DND-41 (cell line): ENCODE results near the gene DRGX.

ENCODE experiments used
- ATAC-seq: fragments of 200-7000 bp; cut with Tn5 transposase; 3 replicates; pipeline ENCODE4 v1.9.1; 2021; ENCODE audit warnings: low read depth; ENCODE audit not compliant: insufficient read depth
- DNase-seq: peaks from one replicate; pipeline ENCODE4 v3.0.0-alpha.2; 2020
- H2AFZ ChIP-seq: 2 replicates; pipeline ENCODE4 v1.6.0; 2012; ENCODE audit warnings: low read depth, low read length
- H3K27ac ChIP-seq: 2 replicates; pipeline ENCODE4 v1.5.1; 2012; ENCODE audit warnings: low read length, inconsistent platforms
- H3K27me3 ChIP-seq: fragments of 200-600 bp; sonication (generic); 2 replicates; pipeline ENCODE4 v1.6.0; 2012; ENCODE audit warnings: low read length, mild to moderate bottlenecking, inconsistent platforms; ENCODE audit not compliant: insufficient read depth, poor library complexity
- H3K36me3 ChIP-seq: 2 replicates; pipeline ENCODE4 v1.5.1; 2012; ENCODE audit warnings: low read length, inconsistent platforms; ENCODE audit not compliant: insufficient read depth
- H3K4me1 ChIP-seq: 2 replicates; pipeline ENCODE4 v1.5.1; 2012; ENCODE audit warnings: mild to moderate bottlenecking, low read length; ENCODE audit not compliant: insufficient read depth
- H3K4me2 ChIP-seq: 2 replicates; pipeline ENCODE4 v1.6.0; 2012; ENCODE audit warnings: mild to moderate bottlenecking, moderate library complexity, low read length, inconsistent platforms; ENCODE audit not compliant: insufficient read depth
- H3K4me3 ChIP-seq, 2 experiments: fragments of 200-600 bp in 1 of 2; shearing (Covaris generic) in 1 of 2; 2 replicates each; pipeline ENCODE4 v1.5.1; 2012 to 2016; ENCODE audit warnings: inconsistent platforms in 2 of 2, low read length in 2 of 2, mild to moderate bottlenecking in 2 of 2, low read depth in 1 of 2, moderate library complexity in 1 of 2
- H3K79me2 ChIP-seq: 2 replicates; pipeline ENCODE4 v1.6.0; 2012; ENCODE audit warnings: low read length, inconsistent platforms; ENCODE audit not compliant: insufficient read depth
- H3K9ac ChIP-seq: 2 replicates; pipeline ENCODE4 v1.6.0; 2012; ENCODE audit warnings: low read depth, mild to moderate bottlenecking, inconsistent platforms, low read length, moderate library complexity
- H3K9me3 ChIP-seq: 2 replicates; pipeline ENCODE4 v1.5.1; 2012; ENCODE audit warnings: low read length, moderate library complexity, mild to moderate bottlenecking, inconsistent platforms; ENCODE audit not compliant: insufficient read depth, severe bottlenecking
- H4K20me1 ChIP-seq: 2 replicates; pipeline ENCODE4 v1.6.0; 2012; ENCODE audit warnings: low read length; ENCODE audit not compliant: insufficient read depth
- CTCF ChIP-seq: IDR thresholded peaks from 2 replicates; pipeline ENCODE4 v1.5.1; 2012; ENCODE audit warnings: borderline replicate concordance, low read length, moderate library complexity, mild to moderate bottlenecking; ENCODE audit not compliant: poor library complexity, severe bottlenecking; ENCODE audit errors: extremely low read depth
- EZH2 ChIP-seq: IDR thresholded peaks from 3 replicates; pipeline ENCODE4 v1.6.1; 2012; ENCODE audit warnings: borderline replicate concordance, low read depth, mild to moderate bottlenecking, moderate library complexity, low read length, inconsistent platforms; ENCODE audit not compliant: severe bottlenecking

The DRGX gene

GRCh38 chr10:49370326-49371100 is 25.4 kb downstream of the DRGX start:
- Histone ChIP-seq H3K27ac (no peak overlapping the region), H3K9me3 (no peaks in the 10 kb centered on the region), H3K9ac (no peak overlapping the region), H3K4me1 (no peaks in the 10 kb centered on the region), H3K36me3 (no peaks in the 10 kb centered on the region), H2AFZ (no peak overlapping the region), H3K27me3 (peaks cover 3% of the 10 kb centered on the region), H4K20me1 (no peaks in the 10 kb centered on the region), H3K4me3 (no peak overlapping the region), H3K79me2 (no peaks in the 10 kb centered on the region), H3K4me2 (no peak overlapping the region)
- DNase-seq, result no peak
- no peak for ATAC-seq
- TF ChIP-seq EZH2 (no peak), CTCF (no peak)

DNA sequence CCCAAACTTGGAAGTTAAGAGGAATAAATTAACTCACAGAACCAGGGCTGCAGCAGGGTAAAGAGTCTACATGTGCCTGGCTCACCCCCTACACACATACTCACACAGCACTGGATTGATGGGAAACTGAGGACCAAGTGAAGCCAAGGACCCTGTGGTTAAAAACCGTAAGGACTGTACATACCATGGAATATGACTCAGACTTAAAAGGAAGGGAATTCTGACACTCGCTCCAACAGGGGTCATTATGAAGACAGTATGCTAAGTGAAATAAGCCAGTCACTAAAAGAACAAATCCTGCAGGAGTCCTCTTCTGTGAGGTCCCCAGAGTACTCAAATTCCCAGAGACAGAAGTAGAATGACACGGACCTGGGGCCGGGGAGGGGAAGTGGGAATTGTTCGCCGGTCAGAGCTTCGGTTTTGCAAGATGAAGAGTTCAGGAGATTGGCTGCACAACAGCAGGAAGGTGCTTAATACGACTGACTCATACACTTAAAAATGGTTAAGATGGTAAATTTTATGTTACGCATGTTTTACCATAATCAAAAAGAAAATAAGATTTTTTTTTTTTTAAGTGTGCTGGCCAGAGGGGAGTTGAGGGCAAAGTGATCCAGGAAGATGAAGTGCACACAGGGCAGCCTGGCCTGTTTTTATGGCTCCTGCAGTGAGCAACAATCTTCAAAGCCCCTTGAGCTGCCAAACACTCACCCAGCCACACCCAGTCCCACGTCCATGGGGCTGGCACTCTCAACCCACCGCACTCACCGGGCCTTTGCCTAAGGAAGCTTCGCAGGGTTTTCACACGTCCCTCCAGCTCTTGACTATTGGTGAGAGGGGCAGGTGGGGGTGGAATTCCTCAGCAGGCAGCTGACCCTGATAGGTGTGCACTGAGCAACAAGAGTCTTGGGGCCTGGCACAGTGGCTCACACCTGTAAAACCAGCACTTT is 26.4 kb downstream of the DRGX start:
- no peak overlapping the region for H3K4me2 ChIP-seq

GRCh38 chr10:49368256-49368655 is 27.6 kb downstream of the DRGX start:
- H3K27ac ChIP-seq, result no peak overlapping the region
- TF ChIP-seq EZH2 (no peak), CTCF (no peak)
- no peak overlapping the region for H2AFZ ChIP-seq
- no peaks in the 10 kb centered on the region for H3K36me3 ChIP-seq
- no peak overlapping the region for H3K4me3 ChIP-seq
- no peaks in the 10 kb centered on the region for H3K9me3 ChIP-seq
- H3K4me2 ChIP-seq, result no peak overlapping the region
- ATAC-seq (no peak), DNase-seq (no peak)
- no peaks in the 10 kb centered on the region for H3K4me1 ChIP-seq
- no peaks in the 10 kb centered on the region for H4K20me1 ChIP-seq
- H3K79me2 ChIP-seq, result no peaks in the 10 kb centered on the region
- no peaks in the 10 kb centered on the region for H3K27me3 ChIP-seq
- no peak overlapping the region for H3K9ac ChIP-seq

More for the DNA sequence above, 26.4 kb downstream of the DRGX start:
- DNase-seq (no peak), ATAC-seq (no peak)
- no peak overlapping the region for H3K27ac ChIP-seq
- TF ChIP-seq CTCF (no peak), EZH2 (no peak)
- H3K9me3 ChIP-seq, result no peaks in the 10 kb centered on the region
- peaks cover 3% of the 10 kb centered on the region for H3K27me3 ChIP-seq
- H3K36me3 ChIP-seq, result no peaks in the 10 kb centered on the region
- no peak overlapping the region for H2AFZ ChIP-seq
- no peaks in the 10 kb centered on the region for H3K4me1 ChIP-seq
- H3K79me2 ChIP-seq, result no peaks in the 10 kb centered on the region
- no peaks in the 10 kb centered on the region for H4K20me1 ChIP-seq
- H3K9ac ChIP-seq, result no peak overlapping the region
- H3K4me3 ChIP-seq, result no peak overlapping the region
